ENCODE data around the gene AEBP2.
"Not testable (repeated sequence)": the region's sequence is repeated elsewhere in the genome, so short reads cannot be mapped to it uniquely, and the experiment has no call there.

The AEBP2 gene

DNA sequence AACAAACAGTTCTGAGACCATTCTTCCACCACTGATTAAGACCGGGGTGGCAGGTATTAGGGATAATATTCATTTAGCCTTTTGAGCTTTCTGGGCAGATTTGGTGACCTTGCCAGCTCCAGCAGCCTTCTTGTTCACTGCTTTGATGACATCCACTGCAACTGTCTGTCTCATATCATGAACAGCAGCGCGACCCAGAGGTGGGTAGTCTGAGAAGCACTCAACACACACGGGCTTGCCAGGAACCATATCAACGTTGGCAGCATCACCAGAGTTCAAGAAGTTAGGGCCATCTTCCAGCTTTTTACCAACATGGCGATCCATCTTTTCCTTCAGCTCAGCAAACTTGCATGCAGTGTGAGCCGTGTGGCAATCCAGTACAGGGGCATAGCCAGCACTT is 16.9 kb downstream of the AEBP2 start:
- no peak for DNase-seq

DNA sequence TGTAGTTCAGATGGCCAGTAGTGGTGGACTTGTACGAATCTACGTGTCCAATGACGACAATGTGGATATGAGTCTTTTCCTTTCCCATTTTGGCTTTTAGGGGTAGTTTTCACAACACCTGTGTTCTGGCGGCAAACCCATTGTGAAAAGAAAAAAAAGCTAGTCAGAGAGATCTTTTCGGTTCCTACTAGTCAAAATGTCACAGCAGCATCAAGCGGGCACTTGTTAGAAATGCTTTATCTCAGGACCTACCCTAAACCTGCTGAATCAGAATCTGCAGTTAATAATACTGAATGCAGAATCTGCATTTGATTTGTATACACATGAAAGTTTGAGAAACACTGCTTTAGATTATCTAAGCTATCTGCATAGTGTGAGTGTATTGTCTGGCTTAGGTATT is 18.3 kb downstream of the AEBP2 start:
- DNase-seq, result no peak

DNA sequence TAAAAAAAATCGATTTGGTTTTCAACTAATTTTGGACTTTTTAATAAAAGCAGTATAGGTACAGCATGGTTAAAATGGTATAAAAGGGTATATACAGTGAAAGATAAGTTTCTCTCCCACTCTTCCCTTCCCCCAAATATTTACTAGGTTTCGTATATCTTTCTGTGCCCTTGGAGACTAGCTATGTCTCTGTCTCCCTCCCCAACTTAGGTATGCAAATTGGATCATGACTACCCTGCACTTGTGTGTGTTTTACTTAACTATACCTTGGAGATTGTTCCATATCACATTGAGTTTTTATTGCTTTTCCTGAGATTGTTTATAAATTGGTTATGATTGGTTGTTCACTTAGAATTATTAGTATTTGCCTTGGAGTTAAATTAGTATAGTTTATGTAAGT is 19.4 kb downstream of the AEBP2 start:
- DNase-seq, result no peak

DNA sequence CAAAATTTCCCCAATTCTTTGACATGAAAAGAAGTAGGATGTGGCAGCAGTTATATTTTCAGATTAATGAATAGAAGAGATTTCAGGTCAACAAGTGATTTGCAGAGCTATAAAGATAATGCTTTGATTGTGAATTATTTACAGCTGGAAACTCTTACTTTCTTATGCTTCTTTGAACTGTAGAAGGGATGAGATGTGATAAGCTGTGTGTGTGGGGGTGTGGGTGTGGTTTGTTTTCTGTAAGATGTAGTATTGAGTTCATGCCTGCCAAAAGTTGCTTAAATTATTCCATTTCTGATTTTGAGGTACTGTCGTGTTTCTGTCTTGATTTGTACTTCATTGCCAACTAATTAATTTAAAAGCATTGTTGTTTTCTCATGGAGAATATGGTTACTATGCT is 22.7 kb downstream of the AEBP2 start:
- DNase-seq, result no peak

DNA sequence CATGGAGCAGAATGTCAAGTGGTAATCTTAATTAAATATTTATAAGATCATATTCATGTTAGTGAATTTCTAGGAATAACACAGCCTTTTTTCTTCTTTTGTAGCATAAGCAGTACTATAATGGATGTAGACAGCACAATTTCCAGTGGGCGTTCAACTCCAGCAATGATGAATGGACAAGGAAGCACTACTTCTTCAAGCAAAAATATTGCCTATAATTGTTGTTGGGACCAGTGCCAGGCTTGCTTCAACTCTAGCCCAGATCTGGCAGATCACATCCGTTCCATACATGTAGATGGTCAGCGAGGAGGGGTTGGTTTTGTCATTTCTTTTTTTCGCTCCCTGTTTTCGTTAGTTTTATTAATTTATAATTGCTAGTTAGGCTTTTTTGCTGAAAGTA is 23.1 kb downstream of the AEBP2 start:
- peak; percentile 84 for DNase-seq

DNA sequence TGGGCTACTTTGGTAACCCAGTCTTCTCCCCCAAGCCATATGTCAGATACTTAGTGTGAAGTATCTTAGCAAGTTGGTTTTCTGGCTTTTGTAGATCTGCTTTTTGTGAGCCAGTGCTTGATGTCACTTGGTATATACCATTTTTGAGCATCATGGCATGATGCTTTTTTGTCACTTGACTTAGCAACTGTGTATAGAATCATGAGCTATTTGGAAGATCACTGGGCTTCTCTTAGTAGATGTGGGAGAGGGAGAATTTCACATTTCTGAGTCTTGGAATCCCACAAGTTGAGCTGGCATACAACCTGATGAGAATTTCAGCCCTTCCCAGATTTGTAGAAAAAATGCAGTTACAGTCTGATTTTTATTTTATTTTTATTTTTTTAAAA is 24.9 kb downstream of the AEBP2 start:
- no peak for DNase-seq

DNA sequence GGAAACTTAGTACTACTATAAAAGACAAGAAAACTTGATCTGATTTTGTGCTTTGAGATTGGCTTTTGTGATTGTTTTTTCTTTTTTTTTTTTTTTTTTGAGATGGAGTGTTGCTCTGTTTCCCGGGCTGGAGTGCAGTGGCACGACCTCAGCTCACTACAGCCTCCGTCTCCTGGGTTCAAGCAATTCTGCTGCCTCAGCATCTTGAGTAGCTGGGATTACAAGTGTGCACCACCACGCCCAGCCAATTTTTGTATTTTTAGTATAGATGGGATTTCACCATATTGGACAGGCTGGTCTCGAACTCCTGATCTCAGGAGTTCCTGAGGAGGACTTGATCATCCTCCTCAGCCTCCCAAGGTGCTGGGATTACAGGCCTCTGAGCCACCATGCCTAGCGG is 26.4 kb downstream of the AEBP2 start:
- no peak for DNase-seq

DNA sequence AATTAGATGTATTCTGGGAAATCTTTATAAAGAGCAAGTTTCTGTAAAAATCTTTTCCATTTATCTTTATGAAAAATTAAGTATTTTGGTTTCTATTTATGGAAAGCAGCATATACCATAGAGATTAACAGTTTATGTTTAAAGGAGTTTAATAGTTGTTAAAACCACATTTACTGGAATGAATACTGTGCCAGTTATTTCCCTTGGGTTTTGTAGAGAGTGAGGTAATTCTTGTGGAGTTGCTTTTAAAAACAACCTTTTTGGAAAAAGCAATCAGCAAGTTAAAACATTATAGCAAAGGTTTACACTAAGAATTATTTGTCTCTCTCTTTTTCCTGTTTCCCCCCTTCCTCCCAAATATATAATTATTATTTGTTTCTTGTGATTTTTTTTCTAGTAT is 34.9 kb downstream of the AEBP2 start:
- DNase-seq, result no peak

DNA sequence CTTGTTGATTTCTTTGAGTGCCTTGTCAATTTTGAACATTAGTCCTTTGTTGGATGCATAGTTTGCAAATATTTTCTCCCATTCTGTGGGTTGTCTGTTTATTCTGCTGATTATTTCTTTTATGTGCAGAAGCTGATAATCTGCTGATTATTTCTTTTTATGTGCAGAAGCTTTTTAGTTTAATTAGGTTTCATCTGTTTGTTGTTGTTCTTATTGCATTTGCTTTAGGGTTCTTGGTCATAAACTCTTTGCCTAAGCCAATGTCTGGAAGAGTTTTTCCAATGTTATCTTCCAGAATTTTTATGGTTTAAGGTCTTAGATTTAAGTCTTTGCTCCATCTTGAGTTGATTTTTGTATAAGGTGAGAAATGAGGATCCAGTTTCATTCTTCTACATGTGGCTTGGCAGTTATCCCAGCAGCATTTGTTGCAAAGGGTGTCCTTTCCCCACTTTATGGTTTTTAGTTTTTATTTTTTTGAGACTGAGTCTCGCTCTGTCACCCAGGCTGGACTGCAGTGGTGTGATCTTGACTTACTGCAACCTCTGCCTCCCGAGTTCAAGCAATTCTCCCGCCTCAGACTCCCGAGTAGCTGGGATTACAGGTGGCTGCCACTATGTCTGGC is 36.7 kb downstream of the AEBP2 start:
- DNase-seq, result not testable (repeated sequence)

DNA sequence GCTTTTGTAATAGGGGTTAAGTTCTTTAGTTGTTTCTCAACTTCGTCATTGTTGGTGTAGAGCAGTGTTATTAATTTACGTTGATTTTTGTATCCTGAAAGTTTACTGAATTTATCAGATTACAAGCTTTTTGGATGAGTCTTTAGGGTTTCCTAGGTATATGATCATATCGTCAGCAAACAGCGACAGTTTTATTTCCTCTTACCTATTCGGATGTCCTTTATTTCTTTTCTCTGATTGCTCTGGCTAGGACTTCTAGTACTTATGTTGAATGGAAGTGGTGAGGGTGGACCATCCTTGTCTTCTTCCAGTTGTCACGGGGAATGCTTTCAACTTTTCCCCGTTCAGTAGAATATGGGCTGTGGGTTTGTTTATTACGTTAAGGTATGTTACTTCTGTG is 37.8 kb downstream of the AEBP2 start:
- no peak for DNase-seq

DNA sequence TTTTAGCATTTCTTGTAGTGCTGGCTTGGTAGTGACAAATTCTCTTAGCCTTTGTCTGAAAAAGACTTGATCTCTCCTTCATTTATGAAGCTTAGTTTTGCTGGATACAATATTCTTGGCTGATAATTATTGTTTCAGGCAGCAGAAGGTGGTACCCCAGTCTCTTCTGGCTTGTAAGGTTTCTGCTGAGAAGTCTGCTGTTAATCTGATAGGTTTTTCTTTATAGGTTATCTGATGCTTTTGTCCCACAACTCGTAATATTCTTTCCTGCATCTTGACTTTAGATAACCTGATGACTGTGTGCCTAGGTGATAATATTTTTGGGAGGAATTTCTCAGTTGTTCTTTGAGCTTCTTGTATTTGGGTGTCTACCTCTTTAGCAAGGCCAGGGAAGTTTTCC is 41.2 kb downstream of the AEBP2 start:
- DNase-seq, result no peak

DNA sequence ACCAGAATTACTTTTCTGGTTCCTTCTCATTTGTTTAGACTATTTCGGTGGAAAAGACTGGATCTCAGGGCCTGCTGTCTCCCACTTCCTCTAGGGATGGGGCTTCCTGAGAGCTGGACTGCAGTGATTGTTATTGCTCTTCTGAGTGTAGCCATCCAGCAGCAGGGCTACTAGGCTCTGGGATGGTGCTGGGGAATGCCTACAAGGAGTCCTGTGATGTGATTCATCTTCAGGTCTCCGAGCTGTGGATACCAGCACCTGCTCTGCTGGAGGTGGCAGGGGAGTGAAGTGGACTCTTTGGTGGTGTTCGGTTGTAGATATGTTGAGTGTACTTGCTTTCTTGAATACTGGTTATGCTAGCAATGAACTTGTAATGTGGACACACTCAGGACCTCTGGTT is 42.7 kb downstream of the AEBP2 start:
- no peak for DNase-seq

DNA sequence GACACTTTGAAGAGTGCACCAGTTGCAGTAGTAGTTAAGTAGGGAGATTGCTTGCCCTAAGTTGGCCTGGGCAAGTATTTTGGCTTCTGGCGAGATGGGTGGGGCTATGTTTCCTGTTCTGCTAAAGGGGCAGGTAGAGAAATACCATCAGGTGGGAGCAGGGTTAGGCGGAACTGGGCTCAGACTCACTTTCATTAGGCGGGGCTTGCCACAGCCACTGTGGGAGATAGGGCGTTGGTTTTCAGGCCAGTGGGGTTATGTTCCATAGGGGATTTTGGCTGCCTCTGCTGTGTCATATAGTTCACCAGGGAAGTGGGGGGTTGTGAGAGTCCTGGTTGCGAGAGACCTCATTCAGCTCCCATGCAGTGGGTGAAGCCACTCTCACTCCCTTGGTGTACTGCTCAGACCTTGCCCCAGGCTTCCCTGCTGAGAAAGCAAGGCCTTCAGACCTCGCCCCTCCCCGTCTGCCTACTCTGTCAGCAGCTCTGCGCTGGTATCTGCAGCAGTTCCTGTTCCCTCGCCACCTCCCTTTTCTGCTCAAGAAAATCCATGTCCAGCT is 43.3 kb downstream of the AEBP2 start:
- DNase-seq, result no peak

DNA sequence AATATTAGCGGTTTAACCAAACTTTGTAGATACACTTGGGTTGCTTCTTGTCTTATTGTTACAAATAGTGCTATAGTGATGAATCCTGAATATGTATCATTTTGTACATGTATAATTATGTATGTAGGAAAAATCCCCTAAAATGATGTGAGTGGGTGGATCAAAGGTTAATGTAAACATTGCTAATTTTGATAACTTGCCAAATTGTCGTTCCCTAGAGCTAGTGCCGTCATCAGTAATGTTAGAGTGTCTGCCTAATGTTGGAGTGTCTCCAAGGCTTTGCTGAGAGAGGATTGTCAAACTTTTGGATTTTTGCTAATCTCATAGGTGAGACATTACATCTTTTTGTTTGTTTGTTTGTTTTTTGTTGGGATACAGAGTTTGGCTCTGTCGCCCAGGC is 44.4 kb downstream of the AEBP2 start:
- peak; percentile 34 for DNase-seq

DNA sequence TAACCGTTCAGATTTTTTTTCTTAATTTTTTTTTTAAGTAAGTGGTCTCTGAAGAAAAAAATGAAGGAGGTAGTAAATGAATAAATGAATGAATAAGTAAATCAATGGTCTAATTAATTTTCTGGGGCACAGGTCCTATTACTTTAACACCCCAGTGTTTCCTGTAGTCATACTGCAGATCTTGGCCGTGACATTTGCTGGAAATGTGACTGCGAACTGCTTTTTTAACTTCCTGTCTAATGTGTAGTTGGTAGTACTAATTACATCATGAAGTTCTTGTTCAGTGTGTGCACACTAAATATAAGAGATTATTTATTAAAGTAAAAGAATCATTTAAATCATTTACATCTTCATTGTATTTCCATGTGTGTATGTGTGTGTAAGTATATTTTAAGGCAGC is 45.4 kb downstream of the AEBP2 start:
- no peak for DNase-seq

DNA sequence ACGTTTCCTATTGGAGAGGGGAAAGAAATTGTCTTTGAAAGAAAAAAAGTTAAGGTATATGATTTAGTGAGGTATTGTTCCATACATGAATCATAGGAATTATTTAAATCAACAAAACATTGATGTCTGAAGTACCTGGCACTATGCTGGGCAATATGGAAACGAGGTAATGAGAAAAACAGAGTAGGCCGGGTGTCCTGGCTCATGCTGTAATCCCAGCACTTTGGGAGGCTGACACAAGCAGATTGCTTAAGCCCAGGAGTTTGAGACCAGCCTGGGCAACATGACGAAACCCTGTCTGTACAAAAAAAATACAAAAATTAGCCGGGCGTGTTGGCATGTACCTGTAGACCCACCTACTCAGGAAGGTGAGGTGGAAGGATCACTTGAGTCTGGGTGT is 45.9 kb downstream of the AEBP2 start:
- no peak for DNase-seq

DNA sequence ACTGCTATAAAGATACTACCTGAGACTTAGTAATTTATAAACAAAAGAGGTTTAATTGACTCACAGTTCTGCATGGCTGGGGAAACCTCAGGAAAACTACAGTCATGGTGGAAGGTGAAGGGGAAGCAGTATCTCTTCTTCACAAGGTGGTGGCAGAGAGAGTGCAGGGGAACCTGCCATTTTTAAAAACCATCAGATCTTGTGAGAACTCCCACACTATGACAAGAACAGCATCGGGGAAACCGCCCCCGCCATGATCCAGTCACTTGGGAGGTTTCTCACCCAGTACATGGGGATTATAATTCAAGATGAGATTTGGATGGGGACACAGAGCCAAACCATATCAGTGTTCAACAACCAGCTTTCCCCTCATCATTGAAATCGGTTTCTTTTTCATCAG is 49.9 kb downstream of the AEBP2 start:
- DNase-seq, result no peak

DNA sequence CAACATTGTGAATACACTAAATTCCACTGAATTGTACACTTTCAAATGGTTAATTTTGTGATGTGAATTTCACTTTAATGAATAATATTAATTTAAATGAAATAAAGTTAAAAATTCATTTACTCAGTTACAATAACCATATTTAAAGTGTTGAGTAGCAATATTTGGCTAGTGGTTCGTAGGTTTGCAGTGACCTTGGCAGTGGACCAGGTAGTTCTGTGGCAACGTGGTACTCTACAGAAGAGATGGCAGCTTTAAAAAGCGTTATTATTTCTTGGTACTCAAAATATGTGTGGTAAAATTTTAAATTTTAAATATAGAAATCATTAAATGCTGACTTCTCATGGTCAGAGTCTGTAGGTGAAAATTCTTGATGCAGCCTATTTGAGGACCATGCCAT is 51.6 kb downstream of the AEBP2 start:
- DNase-seq, result no peak

DNA sequence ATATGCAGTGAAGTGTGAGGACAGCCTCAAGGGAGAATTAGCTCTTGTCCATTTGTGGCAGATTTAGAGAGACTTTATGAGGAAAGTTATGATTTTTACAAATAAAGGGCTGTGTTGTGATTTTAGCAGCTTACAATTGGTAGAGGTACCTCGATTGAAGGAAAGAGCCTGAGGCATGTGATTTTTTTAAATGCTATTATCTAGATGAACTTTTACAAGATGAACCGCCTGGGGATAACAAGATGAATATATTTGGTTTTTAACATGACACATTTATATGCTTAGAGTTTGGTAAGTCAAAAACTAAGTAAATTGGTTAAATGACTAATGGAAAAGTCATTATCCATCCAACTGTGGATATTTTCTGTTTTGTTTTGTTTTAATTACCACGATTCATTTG is 52.6 kb downstream of the AEBP2 start:
- DNase-seq, result no peak

DNA sequence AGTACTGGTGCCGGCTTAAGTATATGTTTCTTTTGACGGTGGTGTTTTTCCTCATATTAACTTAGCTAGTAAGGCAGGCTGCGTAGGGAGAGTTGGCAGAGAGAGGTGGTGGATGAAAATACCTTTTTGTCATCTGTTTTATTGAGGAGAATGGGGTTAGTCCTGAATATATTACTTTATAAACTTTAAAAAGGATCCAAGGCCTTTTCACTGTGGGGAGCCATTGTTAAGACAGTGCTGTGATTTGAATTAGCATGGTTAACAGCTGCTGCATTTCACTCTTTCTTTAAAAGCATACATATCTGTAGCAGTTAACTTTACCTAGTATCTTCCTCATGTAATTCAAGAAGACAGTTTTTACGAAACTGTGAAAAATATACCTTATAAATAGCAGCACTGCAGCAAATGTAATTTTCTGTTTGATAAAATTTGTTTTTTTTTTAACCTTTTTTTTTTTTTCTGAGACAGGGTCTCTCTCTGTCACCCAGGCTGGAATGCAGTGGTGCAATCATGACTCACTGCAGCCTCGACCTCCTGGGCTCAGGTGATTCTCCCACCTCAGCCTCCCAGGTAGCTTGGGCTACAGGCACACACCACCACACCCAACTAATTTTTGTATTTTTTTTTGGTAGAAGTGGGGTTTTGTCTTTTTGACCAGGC is 57.1 kb downstream of the AEBP2 start:
- no peak for DNase-seq

DNA sequence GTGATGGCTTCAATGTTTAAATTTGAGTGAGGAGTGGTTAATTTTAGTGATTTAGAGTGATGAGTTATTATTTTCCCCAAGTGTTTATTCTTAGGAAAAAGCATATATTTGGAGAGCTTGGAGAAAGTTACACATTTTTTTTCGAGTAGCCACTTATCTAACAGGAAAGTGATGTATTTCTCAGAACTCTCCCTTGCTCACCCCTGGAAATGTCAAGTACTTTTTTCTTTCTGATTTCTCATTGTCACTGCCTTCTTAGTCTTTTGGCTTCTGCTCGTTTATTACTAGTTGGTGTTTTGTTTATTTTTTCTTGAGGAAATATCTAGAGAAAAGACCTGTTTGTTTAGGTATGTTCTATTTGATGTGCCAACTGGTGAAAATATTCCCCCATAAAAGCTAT is 58.8 kb downstream of the AEBP2 start:
- DNase-seq, result no peak

DNA sequence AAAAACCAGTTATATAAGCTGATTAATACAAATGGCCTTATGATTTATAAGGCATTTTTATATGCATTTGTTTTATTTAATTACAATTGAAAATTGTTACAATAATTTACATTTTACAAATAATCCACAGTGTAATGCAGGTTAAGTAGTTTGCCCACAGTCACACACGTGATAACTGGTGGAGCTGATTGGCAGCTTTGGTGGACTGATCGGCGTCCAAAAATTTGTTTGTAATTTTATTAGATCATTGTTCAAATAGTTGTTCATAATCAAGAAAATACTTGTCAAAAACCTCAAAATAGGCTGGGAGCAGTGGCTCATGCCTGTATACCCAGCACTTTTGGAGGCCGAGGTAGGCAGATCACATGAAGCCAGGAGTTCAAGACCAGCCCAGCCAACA is 59.7 kb downstream of the AEBP2 start:
- no peak for DNase-seq

DNA sequence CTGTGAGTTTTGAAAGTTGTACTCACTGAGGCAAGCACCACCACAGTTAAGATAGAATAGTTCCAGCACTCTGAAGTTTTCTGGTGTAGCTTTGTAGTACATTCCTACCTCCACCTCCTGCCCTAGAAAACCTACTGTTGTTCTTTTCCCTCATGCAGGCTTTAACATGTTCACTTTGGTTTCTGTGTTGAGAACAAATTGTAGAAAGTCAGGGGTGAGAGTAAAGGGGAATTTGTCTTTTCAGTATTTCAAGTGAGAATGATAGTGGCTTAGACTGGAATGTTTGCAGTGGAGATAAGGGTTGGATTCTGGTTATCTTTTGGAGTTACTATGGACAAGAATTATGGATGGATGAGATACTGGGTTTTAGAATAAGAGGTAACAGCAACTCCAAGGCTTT is 67.2 kb downstream of the AEBP2 start:
- no peak for DNase-seq

DNA sequence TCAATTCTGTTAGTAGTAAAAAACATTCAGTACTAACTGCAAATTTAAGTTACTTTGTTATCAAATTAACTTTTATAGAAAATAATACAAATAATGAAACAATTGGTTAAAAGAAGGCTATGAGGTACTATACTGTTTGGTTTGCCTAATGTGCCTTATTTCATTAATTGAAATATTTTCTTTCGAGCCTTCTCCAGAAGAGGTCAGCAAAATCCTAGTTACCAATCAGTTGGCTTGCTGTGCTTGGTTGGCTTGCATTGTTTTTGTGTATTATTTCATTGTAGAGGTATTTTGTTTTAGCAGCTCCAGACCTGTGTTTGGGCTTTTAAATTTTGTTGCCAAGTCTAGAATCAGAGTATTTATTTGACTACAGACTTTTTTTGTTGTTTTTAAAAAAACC is 68.5 kb downstream of the AEBP2 start:
- DNase-seq, result no peak

DNA sequence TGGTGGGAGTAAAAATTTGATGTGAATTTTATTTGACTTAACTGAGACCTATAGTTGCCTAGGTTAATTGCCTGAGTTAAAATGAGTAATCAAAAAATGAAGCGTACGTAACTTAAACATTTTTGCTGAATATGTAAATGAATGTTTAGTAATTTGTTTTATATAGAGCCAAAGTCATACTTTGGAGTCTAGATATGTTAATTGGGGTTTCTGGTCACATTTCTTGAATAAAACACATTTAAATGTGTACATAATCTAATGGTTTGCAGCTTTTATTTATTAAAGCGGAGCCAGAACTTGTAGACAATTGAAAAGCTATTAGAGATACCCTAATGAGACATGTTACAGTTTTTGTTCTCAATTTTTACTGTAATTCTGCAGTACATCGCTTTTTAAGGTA is 71.2 kb downstream of the AEBP2 start:
- DNase-seq, result no peak
